CD4-positive, alpha-beta memory T cell (primary cell): Measurements from ENCODE around the gene RAPGEF2. TPM values are rescaled to one million over a fixed set of nuclear protein-coding genes. Genes with fewer than 3 reads are reported as not detected.

Experiments used
- CTCF ChIA-PET: fragments of 350-600 bp; sonication (Branson Sonifier 250); formaldehyde crosslinking; loops from one replicate; lab custom pipeline; 2021; ENCODE audit warnings: inconsistent platforms; ENCODE audit not compliant: partially characterized antibody; lab: Charles Lee
- POLR2A ChIA-PET: fragments of 350-600 bp; sonication (Branson Sonifier 250); formaldehyde crosslinking; loops from one replicate; lab custom pipeline; 2021; ENCODE audit not compliant: partially characterized antibody; lab: Charles Lee
- DNase-seq, 5 donors: peaks; one replicate each; pipeline versions ENCODE4 v3.0.0 to v3.0.0-alpha.2; 2020 to 2022; ENCODE audit warnings: mixed read lengths in 1 of 5
- H3K27ac ChIP-seq: one replicate; pipeline ENCODE4 v1.7.0; 2013; ENCODE audit warnings: low read depth, low read length
- H3K27me3 ChIP-seq: 2 replicates; pipeline ENCODE4 v1.7.0; 2013; ENCODE audit warnings: mild to moderate bottlenecking, low read length, moderate library complexity; ENCODE audit not compliant: insufficient read depth
- H3K36me3 ChIP-seq: 2 replicates; pipeline ENCODE4 v1.7.0; 2013; ENCODE audit warnings: mild to moderate bottlenecking, low read length, moderate library complexity; ENCODE audit not compliant: insufficient read depth
- H3K4me1 ChIP-seq: 2 replicates; pipeline ENCODE4 v1.7.0; 2013; ENCODE audit warnings: mild to moderate bottlenecking, low read length, moderate library complexity; ENCODE audit not compliant: insufficient read depth
- H3K4me3 ChIP-seq, 2 donors: one replicate each; pipeline ENCODE4 v1.7.0; 2013; ENCODE audit warnings: low read length in 2 of 2, mild to moderate bottlenecking in 1 of 2
- H3K9me3 ChIP-seq, 2 donors: one replicate each; pipeline ENCODE4 v1.7.0; 2013; ENCODE audit warnings: low read length in 2 of 2, control low read depth in 1 of 2; ENCODE audit not compliant: control insufficient read depth in 1 of 2
- H3K27ac Mint-ChIP-seq, 7 donors: one replicate each; pipeline ENCODE4 v1.8.0; 2020 to 2021; ENCODE audit warnings: mixed read lengths in 7 of 7, mild to moderate bottlenecking in 6 of 7, inconsistent platforms in 3 of 7, moderate library complexity in 3 of 7
- H3K27me3 Mint-ChIP-seq, 2 donors: one replicate each; pipeline ENCODE4 v1.8.0; 2020 to 2021; ENCODE audit warnings: mixed read lengths in 2 of 2
- H3K36me3 Mint-ChIP-seq, 2 donors: one replicate each; pipeline ENCODE4 v1.8.0; 2020 to 2021; ENCODE audit warnings: mixed read lengths in 2 of 2, inconsistent platforms in 1 of 2, mild to moderate bottlenecking in 1 of 2
- H3K4me1 Mint-ChIP-seq, 4 donors: one replicate each; pipeline ENCODE4 v1.8.0; 2020 to 2021; ENCODE audit warnings: mixed read lengths in 4 of 4, mild to moderate bottlenecking in 1 of 4
- H3K4me3 Mint-ChIP-seq, 8 donors: one replicate each; pipeline ENCODE4 v1.8.0; 2020 to 2021; ENCODE audit warnings: mixed read lengths in 8 of 8, mild to moderate bottlenecking in 7 of 8, moderate library complexity in 6 of 8, inconsistent platforms in 3 of 8
- H3K9me3 Mint-ChIP-seq, 8 donors: one replicate each; pipeline ENCODE4 v1.8.0; 2020 to 2021; ENCODE audit warnings: mixed read lengths in 8 of 8, mild to moderate bottlenecking in 5 of 8, inconsistent platforms in 3 of 8, moderate library complexity in 1 of 8
- intact Hi-C: fragments of 100-400 bp; cut with micrococcal nuclease; formaldehyde crosslinking; loops from one replicate; pipeline ENCODE4 v1.15.1; 2023
- polyA plus RNA-seq, 2 donors: library from polyadenylated mRNA; unstranded; fragments of 300-500 nt; fragmentation: Illumina TruSeq; gene quantifications; one replicate each; pipeline ENCODE4 v1.2.3, GENCODE V29; 2021
- total RNA-seq, 2 experiments: library from RNA; stranded (reverse); gene quantifications; one replicate each; pipeline ENCODE4 v1.2.3, GENCODE V29; 2021

RAPGEF2 gene
- total and polyA plus RNA-seq, 4 experiments from 2014 or later, result 0.69 to 27.9 (median 12.1) TPM

- intact Hi-C loops, result no loop called here
- Mint-ChIP-seq H3K4me3 (no peak overlapping the region), H3K27ac (peak overlapping the region in 3 of 7 donors; percentile 6 to 10 (median 6)), H3K9me3 (peaks cover 0 to 3% (median 0%) of the 10 kb centered on the region in 8 donors), H3K27me3 (no peaks in the 10 kb centered on the region), H3K4me1 (peaks cover 10 to 17% (median 15%) of the 10 kb centered on the region in 4 donors), H3K36me3 (peaks cover 0 to 2% of the 10 kb centered on the region in 2 donors)
- CTCF ChIA-PET, result no interaction called here
- DNase-seq, result no peak
- Histone ChIP-seq H3K4me1 (no peaks in the 10 kb centered on the region), H3K27ac (no peak overlapping the region), H3K9me3 (no peaks in the 10 kb centered on the region), H3K4me3 (no peak overlapping the region), H3K27me3 (no peaks in the 10 kb centered on the region), H3K36me3 (no peaks in the 10 kb centered on the region)
- POLR2A ChIA-PET, result no interaction called here
These were observed 169.6 kb downstream of the RAPGEF2 start for GRCh38 chr4:159272273-159273140.

- Mint-ChIP-seq H3K27ac (no peak overlapping the region), H3K9me3 (peaks cover 0 to 5% (median 0%) of the 10 kb centered on the region in 8 donors), H3K4me1 (peaks cover 10 to 17% (median 15%) of the 10 kb centered on the region in 4 donors), H3K27me3 (no peaks in the 10 kb centered on the region), H3K36me3 (peaks cover 4 to 7% of the 10 kb centered on the region in 2 donors), H3K4me3 (no peak overlapping the region)
- intact Hi-C loops, result no loop called here
- ChIA-PET POLR2A (no interaction called here), CTCF (no interaction called here)
- H3K4me3 ChIP-seq, result no peak overlapping the region
- H3K9me3 ChIP-seq, result no peaks in the 10 kb centered on the region
- no peaks in the 10 kb centered on the region for H3K36me3 ChIP-seq
- H3K4me1 ChIP-seq, result no peaks in the 10 kb centered on the region
- no peaks in the 10 kb centered on the region for H3K27me3 ChIP-seq
- no peak for DNase-seq
- H3K27ac ChIP-seq, result no peak overlapping the region
These were observed 170.2 kb downstream of the RAPGEF2 start for GRCh38 chr4:159273141-159273438.

- Histone ChIP-seq H3K4me3 (no peak overlapping the region), H3K27ac (no peak overlapping the region), H3K4me1 (no peaks in the 10 kb centered on the region), H3K9me3 (no peaks in the 10 kb centered on the region), H3K27me3 (no peaks in the 10 kb centered on the region), H3K36me3 (no peaks in the 10 kb centered on the region)
- ChIA-PET POLR2A (no interaction called here), CTCF (no interaction called here)
- Mint-ChIP-seq H3K27ac (no peak overlapping the region), H3K36me3 (peaks cover 4 to 8% of the 10 kb centered on the region in 2 donors), H3K4me3 (no peak overlapping the region), H3K4me1 (peaks cover 10 to 17% (median 15%) of the 10 kb centered on the region in 4 donors), H3K9me3 (peaks cover 0 to 5% (median 0%) of the 10 kb centered on the region in 8 donors), H3K27me3 (no peaks in the 10 kb centered on the region)
- intact Hi-C loops, result no loop called here
- DNase-seq, result no peak
These were observed 171.0 kb downstream of the RAPGEF2 start for GRCh38 chr4:159273841-159274240.

GRCh38 chr4:159278399-159278798, 175.5 kb downstream of the RAPGEF2 start:
- Mint-ChIP-seq H3K4me1 (no peaks in the 10 kb centered on the region), H3K36me3 (peaks cover 5 to 18% of the 10 kb centered on the region in 2 donors), H3K27ac (peak overlapping the region in 1 of 7 donors; percentile 36), H3K9me3 (peaks cover 0 to 3% (median 0%) of the 10 kb centered on the region in 8 donors), H3K27me3 (no peaks in the 10 kb centered on the region), H3K4me3 (no peak overlapping the region)
- Histone ChIP-seq H3K27me3 (no peaks in the 10 kb centered on the region), H3K36me3 (no peaks in the 10 kb centered on the region), H3K4me1 (no peaks in the 10 kb centered on the region), H3K4me3 (no peak overlapping the region), H3K9me3 (no peaks in the 10 kb centered on the region), H3K27ac (no peak overlapping the region)
- CTCF ChIA-PET, result no interaction called here
- DNase-seq, result no peak
- intact Hi-C loops, result no loop called here
- POLR2A ChIA-PET, result no interaction called here

- H3K27ac ChIP-seq, result no peak overlapping the region
- CTCF ChIA-PET, result no interaction called here
- no peaks in the 10 kb centered on the region for H3K9me3 ChIP-seq
- H3K36me3 ChIP-seq, result no peaks in the 10 kb centered on the region
- no peaks in the 10 kb centered on the region for H3K27me3 ChIP-seq
- Mint-ChIP-seq H3K36me3 (peaks cover 5 to 18% of the 10 kb centered on the region in 2 donors), H3K9me3 (peaks cover 0 to 3% (median 0%) of the 10 kb centered on the region in 8 donors), H3K27me3 (no peaks in the 10 kb centered on the region), H3K27ac (no peak overlapping the region), H3K4me3 (no peak overlapping the region), H3K4me1 (no peaks in the 10 kb centered on the region)
- no peaks in the 10 kb centered on the region for H3K4me1 ChIP-seq
- intact Hi-C loops, result no loop called here
- POLR2A ChIA-PET, result no interaction called here
- DNase-seq, result no peak
- H3K4me3 ChIP-seq, result no peak overlapping the region
These were observed 176.2 kb downstream of the RAPGEF2 start for GRCh38 chr4:159279084-159279483.

- intact Hi-C loops, result no loop called here
- Histone ChIP-seq H3K27me3 (no peaks in the 10 kb centered on the region), H3K4me3 (no peak overlapping the region), H3K27ac (no peak overlapping the region), H3K9me3 (no peaks in the 10 kb centered on the region), H3K36me3 (no peaks in the 10 kb centered on the region), H3K4me1 (no peaks in the 10 kb centered on the region)
- Mint-ChIP-seq H3K4me1 (no peaks in the 10 kb centered on the region), H3K27ac (no peak overlapping the region), H3K4me3 (no peak overlapping the region), H3K27me3 (no peaks in the 10 kb centered on the region), H3K9me3 (peaks cover 0 to 3% (median 0%) of the 10 kb centered on the region in 8 donors), H3K36me3 (peaks cover 5 to 23% of the 10 kb centered on the region in 2 donors)
- no peak for DNase-seq
- CTCF ChIA-PET, result no interaction called here
- POLR2A ChIA-PET, result no interaction called here
These were observed 177.7 kb downstream of the RAPGEF2 start for GRCh38 chr4:159280442-159281172.

- Histone ChIP-seq H3K4me1 (no peaks in the 10 kb centered on the region), H3K4me3 (no peak overlapping the region), H3K36me3 (no peaks in the 10 kb centered on the region), H3K27ac (no peak overlapping the region), H3K27me3 (no peaks in the 10 kb centered on the region), H3K9me3 (no peaks in the 10 kb centered on the region)
- POLR2A ChIA-PET, result no interaction called here
- Mint-ChIP-seq H3K4me3 (no peak overlapping the region), H3K9me3 (peaks cover 0 to 3% (median 0%) of the 10 kb centered on the region in 8 donors), H3K27me3 (no peaks in the 10 kb centered on the region), H3K27ac (no peak overlapping the region), H3K4me1 (no peaks in the 10 kb centered on the region), H3K36me3 (peaks cover 5 to 31% of the 10 kb centered on the region in 2 donors)
- intact Hi-C loops, result no loop called here
- no peak for DNase-seq
- CTCF ChIA-PET, result no interaction called here
These were observed 178.9 kb downstream of the RAPGEF2 start for GRCh38 chr4:159281771-159282170.
